HepG2 (cell line): Measurements from ENCODE around the gene CCL1. TPM values are rescaled to one million over a fixed set of nuclear protein-coding genes. Genes with fewer than 3 reads are reported as not detected.

Source experiments
- ATAC-seq: fragments of 200-7000 bp; cut with Tn5 transposase; 3 replicates; pipeline ENCODE4 v1.9.1; 2020; ENCODE audit warnings: mild to moderate bottlenecking, moderate library complexity
- BruUV-seq: library from RNA; stranded (reverse); fragments of 400-500 nt; replicated peaks from 2 replicates; lab custom pipeline; 2021; lab: Mats Ljungman, UMichigan
- CTCF ChIA-PET: fragments of 300-600 bp; formaldehyde crosslinking; extraction: SDS; loops from one replicate; lab custom pipeline; 2021; ENCODE audit warnings: low total read pairs, inconsistent platforms, low intra/inter-chr PET ratio; lab: Yijun Ruan, JAX
- POLR2A ChIA-PET: fragments of 350-600 bp; sonication (Branson Sonifier 250); formaldehyde crosslinking; loops from one replicate; lab custom pipeline; 2020; ENCODE audit warnings: antibody characterized with exemption, inconsistent platforms; lab: Yijun Ruan, JAX
- DNase-seq: peaks from one replicate; pipeline ENCODE4 v3.0.0-alpha.2; 2015; ENCODE audit warnings: low spot score
- FAIRE-seq: peaks from 3 replicates; lab custom pipeline; 2011; peaks lifted over from hg19 to GRCh38; lab: Jason Lieb, UNC
- H2AFZ ChIP-seq: one replicate; pipeline ENCODE4 v1.6.1; 2011; ENCODE audit warnings: low read length, inconsistent platforms
- H3K27ac ChIP-seq: fragments of 300-600 bp; 3 replicates; pipeline ENCODE4 v1.8.0; 2011; ENCODE audit warnings: mixed run types, mild to moderate bottlenecking, mixed read lengths, low read length, inconsistent platforms; ENCODE audit not compliant: insufficient read depth; ENCODE audit errors: extremely low read length
- H3K27me3 ChIP-seq, 2 experiments: fragments of 200-600 bp in 1 of 2; 2 replicates in 1 of 2; 3 replicates in 1 of 2; pipeline versions ENCODE4 v1.6.0 to v1.8.0; 2011; ENCODE audit warnings: low read length in 2 of 2, mild to moderate bottlenecking in 2 of 2, moderate library complexity in 2 of 2, inconsistent platforms in 1 of 2; ENCODE audit not compliant: insufficient read depth in 2 of 2, control insufficient read depth in 1 of 2
- H3K36me3 ChIP-seq, 2 experiments: fragments of 200-600 bp in 1 of 2; replicated peaks in 1 of 2; 2 replicates in 1 of 2; 3 replicates in 1 of 2; pipeline versions ENCODE4 v1.5.1 to v1.8.0; 2011; ENCODE audit warnings: low read length in 2 of 2, inconsistent platforms in 1 of 2; ENCODE audit not compliant: insufficient read depth in 2 of 2, control insufficient read depth in 1 of 2
- H3K4me1 ChIP-seq: 2 replicates; pipeline ENCODE4 v1.5.1; 2012; ENCODE audit warnings: low read length, inconsistent platforms; ENCODE audit not compliant: insufficient read depth
- H3K4me2 ChIP-seq: 2 replicates; pipeline ENCODE4 v1.6.0; 2011; ENCODE audit warnings: low read depth, low read length, inconsistent platforms
- H3K4me3 ChIP-seq, 3 experiments: fragments of 200-600 bp in 1 of 3; sonication (generic), shearing (Covaris generic) in 1 of 3; replicated peaks in 1 of 3; 2 replicates each; pipeline ENCODE4 v1.5.1; 2011 to 2016; ENCODE audit warnings: low read length in 3 of 3, inconsistent platforms in 2 of 3, low read depth in 2 of 3, mild to moderate bottlenecking in 2 of 3, control low read depth in 1 of 3, mixed read lengths in 1 of 3; ENCODE audit not compliant: insufficient read depth in 1 of 3
- H3K79me2 ChIP-seq: one replicate; pipeline ENCODE4 v1.6.1; 2011; ENCODE audit warnings: low read length, inconsistent platforms; ENCODE audit not compliant: insufficient read depth
- H3K9ac ChIP-seq: 2 replicates; pipeline ENCODE4 v1.6.0; 2011; ENCODE audit warnings: mild to moderate bottlenecking, low read depth, low read length, inconsistent platforms; ENCODE audit not compliant: insufficient read depth
- H3K9me3 ChIP-seq: 2 replicates; pipeline ENCODE4 v1.5.1; 2012; ENCODE audit warnings: mild to moderate bottlenecking, low read length
- H4K20me1 ChIP-seq: 2 replicates; pipeline ENCODE4 v1.6.0; 2011; ENCODE audit warnings: inconsistent platforms, mild to moderate bottlenecking, low read length, moderate library complexity; ENCODE audit not compliant: insufficient read depth
- GTF3A ChIP-seq: sonication (generic); formaldehyde crosslinking; conservative IDR thresholded peaks from 2 replicates; pipeline ENCODE4 v1.4.0; 2020; ENCODE audit warnings: mild to moderate bottlenecking, missing genetic modification reagents
- ZBTB21 ChIP-seq: sonication (generic); formaldehyde crosslinking; IDR thresholded peaks from 2 replicates; pipeline ENCODE4 v1.4.0; 2020; ENCODE audit warnings: missing genetic modification reagents
- ZNF7 ChIP-seq: IDR thresholded peaks from 2 replicates; pipeline ENCODE4 v1.6.1; 2016; ENCODE audit warnings: missing biosample characterization, missing genetic modification reagents
- ZNF768 ChIP-seq: sonication (generic); formaldehyde crosslinking; IDR thresholded peaks from 2 replicates; pipeline ENCODE4 v1.4.0; 2020; ENCODE audit warnings: missing genetic modification reagents
- WGBS: methylation state at CpG from one replicate; pipeline ENCODE4 v1.1.6; 2017; ENCODE audit warnings: low lambda C conversion rate; 5-methylcytosine and 5-hydroxymethylcytosine counted together
- in situ Hi-C: cut with HindIII; loops from 2 replicates; pipeline ENCODE4 v1.10.0; 2017; ENCODE audit warnings: low pct_unique_long_range_greater_than_20kb; ENCODE audit not compliant: extremely low pct_ligation_motif_present
- intact Hi-C: fragments of 100-400 bp; cut with micrococcal nuclease; formaldehyde crosslinking; loops from one replicate; pipeline ENCODE4 v1.10.0; 2022; ENCODE audit not compliant: unreplicated experiment
- polyA plus RNA-seq, 8 experiments: library from polyadenylated mRNA; depleted of rRNA in 3 of 8; stranded (reverse) in 7 of 8; unstranded in 1 of 8; fragments of >200 nt; fragmentation: Illumina TruSeq in 4 of 8; extraction: Trizol in 4 of 8; gene quantifications; 2 replicates each; pipeline versions ENCODE4 v1.2.1 to v1.2.3, GENCODE V29; 2011 to 2016; ENCODE audit warnings: low read depth in 4 of 8, missing spikeins in 1 of 8, mixed read lengths in 1 of 8; ENCODE audit not compliant: insufficient read depth in 1 of 8
- total RNA-seq, 5 experiments: library from RNA; depleted of rRNA; stranded (reverse); fragments of >200 nt; fragmentation: Illumina TruSeq; extraction: Trizol; gene quantifications; 2 replicates each; pipeline ENCODE4 v1.2.3, GENCODE V29; 2016; ENCODE audit warnings: low read depth in 1 of 5
- TF ChIP-seq, protein P1 (sequence below): sonication (generic); formaldehyde crosslinking; IDR thresholded peaks from 2 replicates; pipeline ENCODE4 v1.4.0; 2020; ENCODE audit warnings: mild to moderate bottlenecking, missing genetic modification reagents
- TF ChIP-seq, protein P2 (sequence below): sonication (generic); formaldehyde crosslinking; IDR thresholded peaks from 2 replicates; pipeline ENCODE4 v1.5.0; 2020; ENCODE audit warnings: missing genetic modification reagents

Gene CCL1
- total and polyA plus RNA-seq, 2 of the 13 experiments (the other 11 are each of a cell fraction or from before 2014, with no cell fraction given), result not detected

DNA sequence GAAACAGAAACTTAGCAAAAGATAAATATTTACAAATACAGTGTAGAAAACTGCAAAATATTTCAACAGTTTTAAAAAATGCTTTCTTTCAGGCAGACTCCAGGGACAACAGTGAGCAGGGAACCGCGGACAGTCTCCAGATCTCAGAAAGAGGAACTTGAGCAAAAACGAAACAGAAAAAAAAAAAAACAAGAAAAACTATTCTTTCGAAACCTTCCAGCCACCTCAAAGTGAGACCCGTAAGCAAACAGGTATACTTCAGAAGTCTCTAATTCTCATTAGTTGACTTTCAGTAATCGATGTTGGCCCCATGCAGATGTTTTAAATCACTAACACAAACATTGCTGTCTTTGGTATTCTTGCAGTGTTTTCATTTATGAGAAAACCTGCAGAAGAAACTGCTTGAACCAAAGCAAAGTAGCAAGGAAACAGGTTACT, 15.7 kb upstream of the CCL1 start:
- in situ Hi-C loops (no loop called here), intact Hi-C loops (no loop called here)
- H3K79me2 ChIP-seq, result no peaks in the 10 kb centered on the region
- no peak for TF ChIP-seq ZNF7 (CRISPR knock-in tag)
- no peak for TF ChIP-seq GTF3A
- TF ChIP-seq, protein P1, sequence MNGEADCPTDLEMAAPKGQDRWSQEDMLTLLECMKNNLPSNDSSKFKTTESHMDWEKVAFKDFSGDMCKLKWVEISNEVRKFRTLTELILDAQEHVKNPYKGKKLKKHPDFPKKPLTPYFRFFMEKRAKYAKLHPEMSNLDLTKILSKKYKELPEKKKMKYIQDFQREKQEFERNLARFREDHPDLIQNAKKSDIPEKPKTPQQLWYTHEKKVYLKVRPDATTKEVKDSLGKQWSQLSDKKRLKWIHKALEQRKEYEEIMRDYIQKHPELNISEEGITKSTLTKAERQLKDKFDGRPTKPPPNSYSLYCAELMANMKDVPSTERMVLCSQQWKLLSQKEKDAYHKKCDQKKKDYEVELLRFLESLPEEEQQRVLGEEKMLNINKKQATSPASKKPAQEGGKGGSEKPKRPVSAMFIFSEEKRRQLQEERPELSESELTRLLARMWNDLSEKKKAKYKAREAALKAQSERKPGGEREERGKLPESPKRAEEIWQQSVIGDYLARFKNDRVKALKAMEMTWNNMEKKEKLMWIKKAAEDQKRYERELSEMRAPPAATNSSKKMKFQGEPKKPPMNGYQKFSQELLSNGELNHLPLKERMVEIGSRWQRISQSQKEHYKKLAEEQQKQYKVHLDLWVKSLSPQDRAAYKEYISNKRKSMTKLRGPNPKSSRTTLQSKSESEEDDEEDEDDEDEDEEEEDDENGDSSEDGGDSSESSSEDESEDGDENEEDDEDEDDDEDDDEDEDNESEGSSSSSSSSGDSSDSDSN, result no peak
- no peak for TF ChIP-seq ZBTB21 (CRISPR knock-in tag)
- TF ChIP-seq ZNF768 (CRISPR knock-in tag), result no peak
- TF ChIP-seq, protein P2, sequence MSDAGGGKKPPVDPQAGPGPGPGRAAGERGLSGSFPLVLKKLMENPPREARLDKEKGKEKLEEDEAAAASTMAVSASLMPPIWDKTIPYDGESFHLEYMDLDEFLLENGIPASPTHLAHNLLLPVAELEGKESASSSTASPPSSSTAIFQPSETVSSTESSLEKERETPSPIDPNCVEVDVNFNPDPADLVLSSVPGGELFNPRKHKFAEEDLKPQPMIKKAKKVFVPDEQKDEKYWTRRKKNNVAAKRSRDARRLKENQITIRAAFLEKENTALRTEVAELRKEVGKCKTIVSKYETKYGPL (CRISPR knock-in tag), result no peak
- ATAC-seq (no peak), FAIRE-seq (no peak), DNase-seq (no peak)
- H3K4me3 ChIP-seq, result no peak overlapping the region
- ChIA-PET POLR2A (no interaction called here), CTCF (no interaction called here)
- no peak overlapping the region for H3K9ac ChIP-seq
- no peak overlapping the region for H3K27ac ChIP-seq
- no peaks in the 10 kb centered on the region for H4K20me1 ChIP-seq
- H3K4me2 ChIP-seq, result no peak overlapping the region
- BruUV-seq, result no TSS peak
- no peaks in the 10 kb centered on the region for H3K9me3 ChIP-seq
- H3K36me3 ChIP-seq, result no peaks in the 10 kb centered on the region
- no peaks in the 10 kb centered on the region for H3K4me1 ChIP-seq
- H3K27me3 ChIP-seq, result no peaks in the 10 kb centered on the region; a peak in 1 of 5 replicates
- H2AFZ ChIP-seq, result no peak overlapping the region
- 3% methylated on average over 6 of the region's 6 CpGs for WGBS
